ENCODE results near the gene MIAT. TPM values are rescaled to one million over a fixed set of nuclear protein-coding genes. Genes with fewer than 3 reads are reported as not detected.

MIAT gene
- total and polyA plus RNA-seq, 9 of the 15 experiments (the other 6 are each of a cell fraction or from before 2014, with no cell fraction given) = 0.03 to 0.93 (median 0.34) TPM

- no TSS peak for BruUV-seq (replicated peaks)
- no peak overlapping the region for H3K4me2 ChIP-seq (ENCODE audit: insufficient read depth, low read length)
- 4% methylated on average over 4 of the region's 4 CpGs for WGBS (ENCODE audit: insufficient coverage, low coverage, missing lambda C conversion rate)
- CTCF ChIA-PET (ENCODE audit: low intra/inter-chr PET ratio) = interaction anchor here (1.0 kb wide), 1 partner anchor 162 kb away, joined by 5 read pairs; no protein-coding TSS in a partner anchor
- no peaks in the 10 kb centered on the region for H3K9me1 ChIP-seq (ENCODE audit: control insufficient read depth, insufficient read depth, low read length)
- H3K27ac ChIP-seq (ENCODE audit: extremely low read depth, low read depth, low read length) = no peak overlapping the region
- no peak for TF ChIP-seq RAD21 (CRISPR knock-in tag; conservative IDR thresholded peaks at IDR 0.05 in 1 of 2, IDR thresholded peaks at IDR 0.05 in 1 of 2)
- TF ChIP-seq RBM22 (IDR thresholded peaks at IDR 0.05; ENCODE audit: low read depth, low read length, poor library complexity, severe bottlenecking) = no peak
- no peak for TF ChIP-seq RERE (CRISPR knock-in tag; IDR thresholded peaks at IDR 0.05; ENCODE audit: borderline replicate concordance)
- no peak for TF ChIP-seq SMAD3 (CRISPR knock-in tag; conservative IDR thresholded peaks at IDR 0.05)
- TF ChIP-seq ARID3B (CRISPR knock-in tag; IDR thresholded peaks at IDR 0.05; ENCODE audit: borderline replicate concordance) = no peak
- TF ChIP-seq ZNF589 (CRISPR knock-in tag; IDR thresholded peaks at IDR 0.05; ENCODE audit: low read depth) = no peak
- no peak for TF ChIP-seq BACH1 (tag; IDR thresholded peaks at IDR 0.05)
- no peak for TF ChIP-seq MAX (CRISPR knock-in tag; IDR thresholded peaks at IDR 0.05)
- no peak for TF ChIP-seq CBFA2T3 (IDR thresholded peaks at IDR 0.05)
- TF ChIP-seq RAD51 (IDR thresholded peaks at IDR 0.05; ENCODE audit: borderline replicate concordance, low read depth) = no peak
- TF ChIP-seq PATZ1 (CRISPR knock-in tag; IDR thresholded peaks at IDR 0.05; ENCODE audit: borderline replicate concordance) = no peak
- TF ChIP-seq ZNF561 (CRISPR knock-in tag; conservative IDR thresholded peaks at IDR 0.05) = no peak
- DNase-seq (ENCODE audit: extremely low read depth in 1 of 4, low spot score in 3 of 4) (no peak), ATAC-seq (no peak), FAIRE-seq (no peak)
- H4K20me1 ChIP-seq (replicated peaks; ENCODE audit: control insufficient read depth, insufficient read depth, low read length) = no peaks in the 10 kb centered on the region
- H3K36me3 ChIP-seq (ENCODE audit: control insufficient read depth, insufficient read depth, low read length) = no peaks in the 10 kb centered on the region
- peaks cover 4 to 6% of the 10 kb centered on the region in 2 experiments; a peak in 4 of 5 replicates for H3K4me1 ChIP-seq (replicated peaks in 1 of 2; ENCODE audit: control insufficient read depth in 2 of 2, insufficient read depth in 2 of 2, low read length in 2 of 2)
- in situ Hi-C loops (cut with MboI) (no loop called here), intact Hi-C loops (cut with micrococcal nuclease) (loop anchor here (5.0 kb wide), 1 partner anchor 269 kb away; no protein-coding TSS in a partner anchor)
- POLR2A ChIA-PET = interaction anchor here (0.6 kb wide), 1 partner anchor 1139 kb away, joined by 4 read pairs; no protein-coding TSS in a partner anchor
- H3K27me3 ChIP-seq (ENCODE audit: control insufficient read depth in 2 of 2, insufficient read depth in 2 of 2, low read length in 2 of 2) = no peaks in the 10 kb centered on the region; a peak in 1 of 5 replicates
- H3K4me3 ChIP-seq = no peak overlapping the region
- H3K9ac ChIP-seq (ENCODE audit: insufficient read depth in 1 of 2, low read depth in 2 of 2, low read length in 2 of 2) = no peak overlapping the region; a peak in 1 of 4 replicates
- H3K79me2 ChIP-seq (ENCODE audit: control insufficient read depth, insufficient read depth, low read length) = no peaks in the 10 kb centered on the region
- no peaks in the 10 kb centered on the region for H3K9me3 ChIP-seq (replicated peaks; ENCODE audit: control insufficient read depth, insufficient read depth, low read depth, low read length)
- no peak overlapping the region for H2AFZ ChIP-seq (ENCODE audit: low read depth, low read length)
These were observed 8.4 kb downstream of the MIAT start for GRCh38 chr22:26665813-26666231.
